ENCODE measurements around the gene VAC14. TPM values are rescaled to one million over a fixed set of nuclear protein-coding genes. Genes with fewer than 3 reads are reported as not detected.

The VAC14 gene
- total and polyA plus RNA-seq, 4 donors: 27.6 to 60.8 (median 50.9) TPM

GRCh38 chr16:70725024-70725911 lies 75.7 kb downstream of the VAC14 start:
- peaks cover 0 to 24% (median 2%) of the 10 kb centered on the region in 4 donors for H3K36me3 ChIP-seq (ENCODE audit: control insufficient read depth in 4 of 4, insufficient read depth in 4 of 4, low read length in 4 of 4)
- WGBS, 2 donors: 66 to 79% methylated on average over 22 of the region's 22 CpGs
- ATAC-seq (ENCODE audit: insufficient read depth, low FRiP score): peak; percentile 63

GRCh38 chr16:70724146-70725023 lies 76.6 kb downstream of the VAC14 start:
- Histone ChIP-seq H3K9ac (ENCODE audit: insufficient read depth in 1 of 2, low read length in 2 of 2) (peak overlapping the region in 1 of 2 donors; percentile 43), H3K9me3 (ENCODE audit: control insufficient read depth in 4 of 4, insufficient read depth in 3 of 4, low read length in 3 of 4) (peaks cover 0 to 2% (median 0%) of the 10 kb centered on the region in 4 donors), H3K27me3 (ENCODE audit: control insufficient read depth in 3 of 3, insufficient read depth in 3 of 3, low read length in 2 of 3) (no peaks in the 10 kb centered on the region), H3K36me3 (ENCODE audit: control insufficient read depth in 4 of 4, insufficient read depth in 4 of 4, low read length in 4 of 4) (peaks cover 0 to 22% (median 2%) of the 10 kb centered on the region in 4 donors), H3K27ac (ENCODE audit: low read depth in 1 of 2, low read length in 1 of 2) (peak overlapping the region; percentile 71 to 89), H3K4me1 (ENCODE audit: control insufficient read depth in 5 of 5, insufficient read depth in 5 of 5, low read length in 5 of 5) (peaks cover 0 to 57% (median 37%) of the 10 kb centered on the region in 5 donors), H3K4me3 (no peak overlapping the region)
- no peak for DNase-seq
- ATAC-seq (ENCODE audit: insufficient read depth, low FRiP score): no peak
- 79 to 82% methylated on average over 15 of the region's 15 CpGs for WGBS, 2 donors
- TF ChIP-seq CTCF (IDR thresholded peaks at IDR 0.05; ENCODE audit: control extremely low read depth, extremely low read depth): no peak

More at GRCh38 chr16:70725024-70725911, 75.7 kb downstream of the VAC14 start:
- H3K9ac ChIP-seq (ENCODE audit: insufficient read depth in 1 of 2, low read length in 2 of 2): peak overlapping the region in 1 of 2 donors; percentile 43
- H3K4me3 ChIP-seq: no peak overlapping the region
- H3K4me1 ChIP-seq (ENCODE audit: control insufficient read depth in 5 of 5, insufficient read depth in 5 of 5, low read length in 5 of 5): peaks cover 0 to 66% (median 45%) of the 10 kb centered on the region in 5 donors
- H3K27ac ChIP-seq (ENCODE audit: low read depth in 1 of 2, low read length in 1 of 2): peak overlapping the region; percentile 71 to 89
- no peaks in the 10 kb centered on the region for H3K9me3 ChIP-seq (ENCODE audit: control insufficient read depth in 4 of 4, insufficient read depth in 3 of 4, low read length in 3 of 4)
- TF ChIP-seq CTCF (IDR thresholded peaks at IDR 0.05; ENCODE audit: control extremely low read depth, extremely low read depth): no peak
- DNase-seq: peak; percentile 83 to 94 (median 89)
- no peaks in the 10 kb centered on the region for H3K27me3 ChIP-seq (ENCODE audit: control insufficient read depth in 3 of 3, insufficient read depth in 3 of 3, low read length in 2 of 3)

- Histone ChIP-seq H3K27me3 (ENCODE audit: control insufficient read depth in 3 of 3, insufficient read depth in 3 of 3, low read length in 2 of 3) (no peaks in the 10 kb centered on the region), H3K4me1 (ENCODE audit: control insufficient read depth in 5 of 5, insufficient read depth in 5 of 5, low read length in 5 of 5) (peaks cover 0 to 58% (median 38%) of the 10 kb centered on the region in 5 donors), H3K36me3 (ENCODE audit: control insufficient read depth in 4 of 4, insufficient read depth in 4 of 4, low read length in 4 of 4) (peaks cover 0 to 16% (median 2%) of the 10 kb centered on the region in 4 donors), H3K4me3 (no peak overlapping the region), H3K27ac (ENCODE audit: low read depth in 1 of 2, low read length in 1 of 2) (peak overlapping the region in 1 of 2 donors; percentile 89), H3K9me3 (ENCODE audit: control insufficient read depth in 4 of 4, insufficient read depth in 3 of 4, low read length in 3 of 4) (peaks cover 0 to 2% (median 0%) of the 10 kb centered on the region in 4 donors), H3K9ac (ENCODE audit: insufficient read depth in 1 of 2, low read length in 2 of 2) (no peak overlapping the region)
- no peak for DNase-seq
- 79 to 90% methylated on average over 5 to 6 of the region's 6 CpGs for WGBS, 2 donors
- no peak for TF ChIP-seq CTCF (IDR thresholded peaks at IDR 0.05; ENCODE audit: control extremely low read depth, extremely low read depth)
- no peak for ATAC-seq (ENCODE audit: insufficient read depth, low FRiP score)
Observed at GRCh38 chr16:70723740-70724145, 77.2 kb downstream of the VAC14 start.

All from lung (tissue), 12 donors.